SK-N-SH (cell line): Measurements from ENCODE around the gene CHEK2. TPM values are rescaled to one million over a fixed set of nuclear protein-coding genes. Genes with fewer than 3 reads are reported as not detected.

Source experiments
- CTCF ChIA-PET: fragments of 300-600, 350-600 bp; formaldehyde crosslinking; extraction: SDS; loops from one replicate; lab custom pipeline; 2021; lab: Yijun Ruan, JAX
- POLR2A ChIA-PET: fragments of 350-600 bp; sonication (Branson Sonifier 250); formaldehyde crosslinking; extraction: SDS; loops from one replicate; lab custom pipeline; 2020; ENCODE audit warnings: antibody characterized with exemption, inconsistent platforms; lab: Yijun Ruan, JAX
- DNase-seq: peaks from one replicate; pipeline ENCODE4 v3.0.0; 2012
- H2AFZ ChIP-seq: fragments of 200-600 bp; sonication (generic); 2 replicates; pipeline ENCODE4 v1.8.1; 2016; ENCODE audit warnings: antibody characterized with exemption, mild to moderate bottlenecking, low read depth
- H3F3A ChIP-seq: fragments of 200-600 bp; sonication (generic); replicated peaks from 2 replicates; pipeline ENCODE3; 2016; ENCODE audit warnings: antibody characterized with exemption, mild to moderate bottlenecking; ENCODE audit not compliant: insufficient read depth
- H3K27ac ChIP-seq, 2 experiments: fragments of 200-500 bp in 1 of 2; fragments of 200-600 bp in 1 of 2; sonication (Bioruptor generic) in 1 of 2; sonication (generic), shearing (Covaris generic) in 1 of 2; 2 replicates each; pipeline versions ENCODE4 v1.5.1 to v1.6.1; 2014 to 2016; ENCODE audit warnings: low read depth in 2 of 2, inconsistent platforms in 1 of 2, low read length in 1 of 2, mild to moderate bottlenecking in 1 of 2, mixed read lengths in 1 of 2
- H3K27me3 ChIP-seq: fragments of 200-600 bp; sonication (generic), shearing (Covaris generic); 2 replicates; pipeline ENCODE4 v1.6.1; 2016; ENCODE audit warnings: mixed run types; ENCODE audit not compliant: insufficient read depth
- H3K36me3 ChIP-seq, 2 experiments: fragments of 200-500 bp in 1 of 2; fragments of 200-600 bp in 1 of 2; sonication (Bioruptor generic) in 1 of 2; sonication (generic) in 1 of 2; replicated peaks in 1 of 2; 2 replicates each; pipeline versions ENCODE3 to v1.5.1; 2014 to 2016; ENCODE audit warnings: low read length in 1 of 2, mild to moderate bottlenecking in 1 of 2; ENCODE audit not compliant: insufficient read depth in 2 of 2, control insufficient read depth in 1 of 2
- H3K4me1 ChIP-seq, 2 experiments: fragments of 200-500 bp in 1 of 2; fragments of 200-600 bp in 1 of 2; sonication (Bioruptor generic) in 1 of 2; sonication (generic), shearing (Covaris generic) in 1 of 2; 2 replicates each; pipeline versions ENCODE4 v1.5.1 to v1.6.1; 2014 to 2016; ENCODE audit warnings: low read depth in 1 of 2, low read length in 1 of 2, mixed run types in 1 of 2; ENCODE audit not compliant: insufficient read depth in 2 of 2, control insufficient read depth in 1 of 2
- H3K4me2 ChIP-seq: fragments of 200-600 bp; sonication (generic), shearing (Covaris generic); 2 replicates; pipeline ENCODE4 v1.6.1; 2017; ENCODE audit warnings: mixed run types
- H3K4me3 ChIP-seq, 2 experiments: fragments of 200-500 bp in 1 of 2; fragments of 200-600 bp in 1 of 2; sonication (Bioruptor generic) in 1 of 2; sonication (generic), shearing (Covaris generic) in 1 of 2; 2 replicates each; pipeline versions ENCODE4 v1.5.1 to v1.8.1; 2014 to 2016; ENCODE audit warnings: low read depth in 2 of 2, inconsistent platforms in 1 of 2, low read length in 1 of 2, mild to moderate bottlenecking in 1 of 2, mixed read lengths in 1 of 2, moderate library complexity in 1 of 2
- H3K79me2 ChIP-seq: fragments of 200-600 bp; sonication (generic); 2 replicates; pipeline ENCODE4 v1.8.1; 2017; ENCODE audit warnings: mild to moderate bottlenecking; ENCODE audit not compliant: insufficient read depth
- H3K9ac ChIP-seq: fragments of 200-600 bp; sonication (generic); 2 replicates; pipeline ENCODE4 v1.6.1; 2017; ENCODE audit warnings: mixed run types
- H3K9me2 ChIP-seq: fragments of 200-600 bp; sonication (generic); 2 replicates; pipeline ENCODE4 v1.6.1; 2017; ENCODE audit warnings: mixed run types
- H3K9me3 ChIP-seq: fragments of 200-600 bp; sonication (generic); 2 replicates; pipeline ENCODE4 v1.6.1; 2017; ENCODE audit warnings: mixed run types, mild to moderate bottlenecking, moderate library complexity
- H4K20me1 ChIP-seq: fragments of 200-600 bp; sonication (generic); 2 replicates; pipeline ENCODE4 v1.6.1; 2017; ENCODE audit warnings: mild to moderate bottlenecking, mixed run types; ENCODE audit not compliant: insufficient read depth
- CTCF ChIP-seq: fragments of 200-600 bp; sonication (generic); IDR thresholded peaks from 2 replicates; pipeline ENCODE4 v1.6.1; 2017; ENCODE audit warnings: antibody characterized with exemption, mild to moderate bottlenecking, moderate library complexity
- ELF1 ChIP-seq: IDR thresholded peaks from 2 replicates; pipeline ENCODE4 v1.4.0; 2012
- GATA2 ChIP-seq: sonication (generic); formaldehyde crosslinking; IDR thresholded peaks from 2 replicates; pipeline ENCODE4 v1.5.0; 2020; ENCODE audit warnings: mild to moderate bottlenecking, missing genetic modification reagents
- MEF2A ChIP-seq: IDR thresholded peaks from 2 replicates; pipeline ENCODE4 v1.4.0; 2012; ENCODE audit warnings: low read depth, borderline replicate concordance
- MXI1 ChIP-seq: IDR thresholded peaks from 2 replicates; pipeline ENCODE4 v1.6.1; 2012; ENCODE audit warnings: mild to moderate bottlenecking, low read depth, low read length, improper control_type of control experiment
- NFIC ChIP-seq: IDR thresholded peaks from 2 replicates; pipeline ENCODE4 v1.4.0; 2012; ENCODE audit warnings: borderline replicate concordance
- NRF1 ChIP-seq: IDR thresholded peaks from 2 replicates; pipeline ENCODE4 v1.6.1; 2012; ENCODE audit warnings: low read depth, mild to moderate bottlenecking, low read length
- PBX3 ChIP-seq: IDR thresholded peaks from 2 replicates; pipeline ENCODE4; 2012
- RAD21 ChIP-seq: IDR thresholded peaks from 2 replicates; pipeline ENCODE4 v1.6.1; 2012; ENCODE audit warnings: mild to moderate bottlenecking, low read length
- RCOR1 ChIP-seq: fragments of 150-350 bp; IDR thresholded peaks from 2 replicates; pipeline ENCODE4 v1.6.1; 2017; ENCODE audit warnings: antibody characterized with exemption, low read length
- RFX5 ChIP-seq: IDR thresholded peaks from 2 replicates; pipeline ENCODE4 v1.6.1; 2012; ENCODE audit warnings: mild to moderate bottlenecking, improper control_type of control experiment, low read length
- TCF12 ChIP-seq: IDR thresholded peaks from 2 replicates; pipeline ENCODE4 v1.4.0; 2012
- TEAD4 ChIP-seq: IDR thresholded peaks from 2 replicates; pipeline ENCODE4 v1.4.0; 2012; ENCODE audit warnings: mild to moderate bottlenecking, borderline replicate concordance; ENCODE audit not compliant: insufficient read depth
- USF2 ChIP-seq: fragments of 150-350 bp; IDR thresholded peaks from 2 replicates; pipeline ENCODE4 v1.6.1; 2017; ENCODE audit warnings: antibody characterized with exemption, low read length, low read depth, borderline replicate concordance
- WGBS: methylation state at CpG from one replicate; pipeline ENCODE4 v1.1.6; 2017; ENCODE audit warnings: low lambda C conversion rate; 5-methylcytosine and 5-hydroxymethylcytosine counted together
- polyA plus RNA-seq, 3 experiments: library from polyadenylated mRNA; depleted of rRNA; stranded (reverse); fragments of >200 nt; gene quantifications; 2 replicates each; pipeline ENCODE4 v1.2.3, GENCODE V29; 2012
- TF ChIP-seq, protein P1 (sequence below): IDR thresholded peaks from 2 replicates; pipeline ENCODE4 v1.6.1; 2012; ENCODE audit warnings: mild to moderate bottlenecking, low read depth, low read length, moderate library complexity

The CHEK2 gene
- polyA plus RNA-seq, 1 of the 3 experiments (the other 2 are of a cell fraction) = 12.0 TPM

DNA sequence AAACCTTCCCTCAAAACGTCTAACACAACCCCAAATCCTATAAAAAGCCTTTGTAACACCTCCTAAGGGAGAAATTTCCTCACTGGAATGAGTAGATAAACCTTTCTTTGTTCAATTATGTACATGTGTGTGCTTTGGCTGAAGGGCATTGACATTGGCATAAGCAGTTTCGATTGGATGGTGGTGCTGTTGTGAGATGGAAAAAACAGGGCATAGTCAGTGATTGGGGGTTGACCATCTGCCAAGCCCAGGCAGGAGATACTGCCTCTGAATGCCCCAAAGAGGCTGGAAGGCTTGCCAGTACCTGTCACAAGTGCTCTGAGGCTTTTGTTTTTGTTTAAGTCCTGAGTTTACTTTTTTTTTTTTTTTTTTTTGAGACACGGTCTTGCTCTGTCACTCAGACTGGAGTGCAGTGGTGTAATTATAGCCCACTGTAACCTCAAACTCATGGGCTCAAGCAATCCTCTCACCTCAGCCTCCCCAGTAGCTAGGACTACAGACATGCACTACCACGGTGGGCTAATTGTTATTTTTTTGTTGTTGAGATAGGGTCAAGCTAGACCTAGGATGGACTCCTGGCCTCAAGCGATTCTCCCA, 29.7 kb upstream of the CHEK2 start (continued):
- no peak for TF ChIP-seq CTCF
- no peak for TF ChIP-seq RAD21
- no peak for TF ChIP-seq ELF1
- no peak for TF ChIP-seq MEF2A
- TF ChIP-seq PBX3 = no peak
- no peak for TF ChIP-seq GATA2 (CRISPR knock-in tag)
- TF ChIP-seq USF2 = no peak

DNA sequence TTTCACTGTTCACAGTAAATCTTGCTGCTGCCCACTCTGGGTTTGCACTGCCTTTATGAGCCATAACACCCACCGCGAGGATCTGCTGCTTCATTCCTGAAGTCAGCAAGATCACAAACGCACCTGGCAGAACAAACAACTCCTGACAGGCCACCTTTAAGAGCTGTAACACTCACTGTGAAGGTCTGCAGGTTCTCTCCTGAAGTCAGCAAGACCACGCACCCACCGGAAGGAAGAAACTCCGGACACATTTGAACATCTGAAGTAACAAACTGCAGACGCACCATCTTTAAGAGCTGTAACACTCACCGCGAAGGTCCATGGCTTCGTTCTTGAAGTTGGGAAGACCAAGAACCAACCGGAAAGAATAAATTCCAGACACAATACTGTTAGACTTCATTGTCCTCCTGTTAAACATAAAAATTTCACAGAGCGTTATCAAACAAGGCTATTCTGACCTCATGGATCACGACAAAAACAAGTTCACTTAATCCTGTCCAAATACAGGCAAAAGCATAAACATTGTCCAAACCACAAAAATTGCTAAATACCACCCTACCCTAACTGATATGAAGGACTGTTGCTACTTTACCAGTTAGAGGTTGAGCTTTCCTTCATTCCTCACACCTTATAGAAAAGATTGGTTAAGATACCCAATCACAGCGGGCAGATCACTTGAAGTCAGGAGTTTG, 27.9 kb upstream of the CHEK2 start:
- Histone ChIP-seq H3K9ac (no peak overlapping the region), H3K9me3 (no peaks in the 10 kb centered on the region), H3K4me2 (no peak overlapping the region), H3K4me3 (no peak overlapping the region), H3K27ac (no peak overlapping the region), H4K20me1 (no peaks in the 10 kb centered on the region), H2AFZ (no peak overlapping the region), H3K79me2 (peaks cover 15% of the 10 kb centered on the region), H3K36me3 (peaks cover 0 to 2% of the 10 kb centered on the region in 2 experiments), H3K9me2 (no peaks in the 10 kb centered on the region), H3F3A (peaks cover 7% of the 10 kb centered on the region), H3K27me3 (no peaks in the 10 kb centered on the region), H3K4me1 (no peaks in the 10 kb centered on the region)
- 85% methylated on average over 14 of the region's 14 CpGs for WGBS
- DNase-seq = no peak
- POLR2A ChIA-PET = no interaction called here
- no peak for TF ChIP-seq MXI1
- no peak for TF ChIP-seq RCOR1
- TF ChIP-seq MEF2A = no peak
- TF ChIP-seq, protein P1, sequence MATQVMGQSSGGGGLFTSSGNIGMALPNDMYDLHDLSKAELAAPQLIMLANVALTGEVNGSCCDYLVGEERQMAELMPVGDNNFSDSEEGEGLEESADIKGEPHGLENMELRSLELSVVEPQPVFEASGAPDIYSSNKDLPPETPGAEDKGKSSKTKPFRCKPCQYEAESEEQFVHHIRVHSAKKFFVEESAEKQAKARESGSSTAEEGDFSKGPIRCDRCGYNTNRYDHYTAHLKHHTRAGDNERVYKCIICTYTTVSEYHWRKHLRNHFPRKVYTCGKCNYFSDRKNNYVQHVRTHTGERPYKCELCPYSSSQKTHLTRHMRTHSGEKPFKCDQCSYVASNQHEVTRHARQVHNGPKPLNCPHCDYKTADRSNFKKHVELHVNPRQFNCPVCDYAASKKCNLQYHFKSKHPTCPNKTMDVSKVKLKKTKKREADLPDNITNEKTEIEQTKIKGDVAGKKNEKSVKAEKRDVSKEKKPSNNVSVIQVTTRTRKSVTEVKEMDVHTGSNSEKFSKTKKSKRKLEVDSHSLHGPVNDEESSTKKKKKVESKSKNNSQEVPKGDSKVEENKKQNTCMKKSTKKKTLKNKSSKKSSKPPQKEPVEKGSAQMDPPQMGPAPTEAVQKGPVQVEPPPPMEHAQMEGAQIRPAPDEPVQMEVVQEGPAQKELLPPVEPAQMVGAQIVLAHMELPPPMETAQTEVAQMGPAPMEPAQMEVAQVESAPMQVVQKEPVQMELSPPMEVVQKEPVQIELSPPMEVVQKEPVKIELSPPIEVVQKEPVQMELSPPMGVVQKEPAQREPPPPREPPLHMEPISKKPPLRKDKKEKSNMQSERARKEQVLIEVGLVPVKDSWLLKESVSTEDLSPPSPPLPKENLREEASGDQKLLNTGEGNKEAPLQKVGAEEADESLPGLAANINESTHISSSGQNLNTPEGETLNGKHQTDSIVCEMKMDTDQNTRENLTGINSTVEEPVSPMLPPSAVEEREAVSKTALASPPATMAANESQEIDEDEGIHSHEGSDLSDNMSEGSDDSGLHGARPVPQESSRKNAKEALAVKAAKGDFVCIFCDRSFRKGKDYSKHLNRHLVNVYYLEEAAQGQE = no peak
- TF ChIP-seq NFIC = no peak
- TF ChIP-seq PBX3 = no peak
- no peak for TF ChIP-seq CTCF
- no peak for TF ChIP-seq TEAD4
- TF ChIP-seq RFX5 = no peak
- TF ChIP-seq TCF12 = no peak
- no peak for TF ChIP-seq NRF1
- CTCF ChIA-PET = interaction anchor here (0.6 kb wide), 1 partner anchor 742 kb away, joined by 3 read pairs; no protein-coding TSS in a partner anchor
